Renal cortex interstitium (tissue), 11 donors: Measurements from ENCODE around the gene SDHAF2. TPM values are rescaled to one million over a fixed set of nuclear protein-coding genes. Genes with fewer than 3 reads are reported as not detected.
"Not testable (repeated sequence)": the region's sequence is repeated elsewhere in the genome, so short reads cannot be mapped to it uniquely, and the experiment has no call there.

ENCODE experiments used
- DNase-seq, 11 donors: peaks; one replicate each; pipeline ENCODE4 v3.0.0-alpha.2; 2013; ENCODE audit warnings: low read depth in 9 of 11, low spot score in 4 of 11; ENCODE audit errors: extremely low read depth in 1 of 11
- polyA plus RNA-seq, 3 donors: library from polyadenylated mRNA; unstranded; fragments of 120-200 nt; gene quantifications; one replicate each; pipeline ENCODE4 v1.2.1, GENCODE V29; 2013; ENCODE audit not compliant: insufficient read length in 3 of 3

Gene SDHAF2
- polyA plus RNA-seq, 3 donors, result 50.2 to 53.7 (median 50.4) TPM

DNA sequence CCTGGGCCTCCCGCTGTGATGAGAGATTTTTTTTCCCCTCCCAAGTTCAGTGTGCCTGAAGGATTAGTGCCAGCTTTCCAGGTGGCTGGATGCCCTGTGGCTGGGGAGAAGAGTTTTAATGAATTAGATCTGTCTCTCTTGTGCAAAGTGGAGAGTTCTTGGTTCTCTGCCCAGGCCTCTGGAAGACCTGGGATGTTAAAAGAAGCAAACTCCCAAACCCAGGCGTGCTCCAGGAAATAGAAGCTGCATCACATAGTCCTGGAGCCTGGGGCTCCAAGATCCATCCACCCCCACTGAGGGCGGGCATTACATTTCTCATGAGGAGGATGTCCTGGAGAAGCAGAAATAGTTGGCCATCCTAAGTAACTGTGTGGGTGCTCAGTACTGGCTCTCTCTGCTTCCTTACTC lies 30.6 kb downstream of the SDHAF2 start:
- no peak for DNase-seq

DNA sequence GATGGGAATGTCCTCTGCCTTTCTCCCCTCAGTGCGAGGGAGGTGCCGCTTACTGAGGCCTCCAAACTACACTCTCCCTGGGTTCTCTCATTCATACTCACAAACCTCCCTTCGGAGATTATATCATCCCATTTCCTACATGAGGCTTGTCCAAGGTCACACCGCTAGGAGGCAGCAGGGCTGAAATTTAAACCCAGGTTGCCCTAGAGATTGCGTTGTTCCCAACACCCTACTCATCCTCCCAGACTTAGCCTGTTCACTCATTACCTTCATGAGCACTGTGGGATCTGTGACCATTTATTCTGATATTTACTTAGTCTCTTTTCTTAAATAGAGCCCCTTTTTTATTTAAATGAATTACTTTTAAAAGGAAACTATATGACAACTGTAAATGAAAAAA lies 31.1 kb downstream of the SDHAF2 start:
- no peak for DNase-seq

DNA sequence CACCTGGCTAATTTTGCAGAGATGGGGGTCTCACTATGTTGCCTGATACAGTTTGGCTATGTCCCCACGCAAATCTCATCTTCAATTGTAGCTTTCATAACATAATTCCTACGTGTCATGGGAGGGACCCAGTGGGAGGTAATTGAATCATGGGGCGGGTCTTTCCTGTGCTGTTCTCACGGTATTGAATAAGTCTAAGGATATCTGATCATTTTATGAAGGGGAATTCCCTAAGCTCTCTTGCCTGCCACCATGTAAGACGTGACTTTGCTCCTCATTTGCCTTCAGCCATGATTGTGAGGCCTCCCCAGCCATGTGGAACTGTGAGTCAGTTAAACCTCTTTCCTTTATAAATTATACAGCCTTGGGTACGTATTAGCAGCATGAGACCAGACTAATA lies 37.7 kb downstream of the SDHAF2 start:
- DNase-seq, result not testable (repeated sequence)

- no peak for DNase-seq
These were observed 38.1 kb downstream of the SDHAF2 start for GRCh38 chr11:61468002-61468401.

GRCh38 chr11:61472282-61472681 lies 42.4 kb downstream of the SDHAF2 start:
- DNase-seq, result no peak

GRCh38 chr11:61472868-61473267 lies 42.9 kb downstream of the SDHAF2 start:
- no peak for DNase-seq

DNA sequence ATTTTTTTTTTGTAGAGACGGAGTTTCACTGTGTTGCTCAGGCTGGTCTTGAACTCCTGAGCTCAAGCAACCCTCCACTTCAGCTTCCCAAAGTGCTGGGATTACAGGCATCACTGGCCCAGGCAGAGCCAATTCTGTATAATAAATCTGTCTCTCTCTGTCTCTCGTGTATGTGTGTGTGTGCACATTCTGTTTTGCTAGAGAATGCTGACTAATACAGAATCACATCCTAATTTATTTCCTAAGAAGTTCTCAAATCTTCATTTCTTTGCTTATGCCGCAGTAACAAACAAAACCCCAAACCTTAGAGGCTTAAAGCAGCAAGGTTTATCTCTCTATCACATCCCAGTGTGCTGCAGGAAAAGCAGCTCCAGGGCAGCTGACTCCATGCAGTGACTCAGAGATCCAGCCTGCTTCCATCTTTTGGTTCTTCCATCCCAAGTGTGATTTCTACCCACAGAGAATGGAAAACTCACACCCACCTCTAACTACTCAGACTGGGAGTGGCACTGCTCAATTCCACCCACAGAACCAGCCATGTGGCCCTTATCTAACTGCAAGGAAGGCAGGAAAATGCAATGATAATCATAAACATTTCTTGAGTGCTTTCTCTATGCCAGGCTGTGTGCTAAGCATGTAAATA lies 43.6 kb downstream of the SDHAF2 start:
- no peak for DNase-seq

DNA sequence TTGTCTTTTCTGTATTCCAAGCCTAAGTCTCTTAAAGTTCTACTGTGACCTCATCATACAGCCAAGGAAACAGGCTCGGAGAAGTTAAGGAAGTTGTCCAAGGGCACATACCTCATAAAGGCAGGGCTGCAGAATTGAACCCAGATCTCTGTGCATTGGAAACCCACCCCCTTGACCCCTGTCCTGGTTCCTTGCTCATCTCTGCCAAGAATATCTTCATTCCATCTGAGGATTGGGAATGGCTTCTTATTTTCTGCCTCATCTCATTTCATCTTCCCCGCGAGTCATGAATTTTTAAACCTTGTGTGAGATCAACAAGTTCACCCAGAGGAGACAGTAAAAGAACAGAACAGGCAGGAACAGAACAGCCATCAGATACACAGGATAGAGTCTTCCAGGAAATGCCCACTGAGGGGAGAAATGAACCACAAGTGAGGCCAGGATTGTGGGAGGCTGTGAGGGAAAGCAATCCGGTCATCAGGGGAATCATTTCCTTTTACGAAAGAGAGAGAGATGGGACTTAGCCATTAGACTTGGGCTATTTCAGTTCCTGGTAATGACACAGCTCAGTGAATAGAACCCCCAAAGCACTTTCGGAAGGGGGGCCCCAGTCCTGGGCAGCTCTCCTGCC lies 44.2 kb downstream of the SDHAF2 start:
- DNase-seq, result no peak

- no peak for DNase-seq
These were observed 45.5 kb downstream of the SDHAF2 start for GRCh38 chr11:61475433-61475832.

DNA sequence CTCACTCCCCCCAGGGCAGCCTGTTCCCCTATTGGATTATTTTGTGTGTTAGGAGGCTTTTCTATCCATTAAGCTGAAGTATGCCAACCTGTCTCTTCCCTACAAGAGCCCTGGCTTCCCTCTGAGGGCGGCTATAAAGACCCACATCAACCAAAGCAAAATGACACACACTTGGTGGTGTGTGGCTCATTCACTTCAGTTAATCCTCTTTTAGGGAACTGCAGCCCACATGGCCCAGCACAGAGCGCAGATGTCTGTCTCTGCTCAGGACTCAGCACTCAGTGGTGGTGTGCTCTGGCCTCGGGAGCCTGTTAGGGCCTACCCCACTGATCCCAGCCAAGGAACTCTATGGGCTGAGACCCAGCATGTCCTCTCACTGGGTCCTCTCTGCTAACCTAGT lies 46.4 kb downstream of the SDHAF2 start:
- DNase-seq, result no peak

DNA sequence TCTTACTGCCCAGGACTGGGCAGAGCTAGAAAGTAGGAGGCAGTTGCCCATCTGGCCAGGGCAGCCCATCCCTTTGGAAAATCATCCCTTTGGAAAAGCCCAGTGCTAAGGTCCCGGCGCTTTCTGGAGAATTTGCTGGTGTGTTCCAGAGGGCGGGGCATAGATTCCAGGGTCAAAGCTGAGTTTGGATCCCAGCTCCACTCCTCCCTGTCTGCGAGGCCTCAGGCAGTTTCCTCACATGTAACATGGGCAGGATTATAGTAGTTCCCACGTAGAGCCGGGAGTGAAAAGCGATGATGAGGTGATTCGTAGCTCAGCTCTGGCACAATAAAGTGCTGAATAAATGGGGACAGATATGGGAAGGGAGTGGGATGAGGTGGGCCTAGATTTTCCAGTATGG lies 47.2 kb downstream of the SDHAF2 start:
- DNase-seq, result no peak

DNA sequence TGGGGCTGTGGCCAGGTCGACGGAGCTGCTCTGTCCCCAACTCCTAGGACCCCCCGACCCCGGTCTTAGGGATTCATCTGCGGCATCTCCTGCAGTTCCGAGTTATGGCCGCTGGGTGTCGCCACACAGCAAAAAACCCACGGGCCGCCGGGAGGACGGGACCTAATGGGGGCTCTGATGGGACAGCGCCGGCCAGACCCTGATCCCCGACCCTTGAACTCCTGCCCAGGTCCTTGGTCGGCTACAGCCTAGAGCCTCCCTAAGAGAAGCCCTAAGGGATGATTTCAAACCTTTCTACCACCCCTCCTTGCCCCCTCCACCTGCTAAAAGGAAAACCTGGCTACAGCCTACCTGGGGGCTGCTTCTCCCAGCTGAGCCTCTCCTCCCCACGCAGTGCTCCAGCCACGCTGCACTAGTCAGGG lies 47.8 kb downstream of the SDHAF2 start:
- DNase-seq, result no peak

DNA sequence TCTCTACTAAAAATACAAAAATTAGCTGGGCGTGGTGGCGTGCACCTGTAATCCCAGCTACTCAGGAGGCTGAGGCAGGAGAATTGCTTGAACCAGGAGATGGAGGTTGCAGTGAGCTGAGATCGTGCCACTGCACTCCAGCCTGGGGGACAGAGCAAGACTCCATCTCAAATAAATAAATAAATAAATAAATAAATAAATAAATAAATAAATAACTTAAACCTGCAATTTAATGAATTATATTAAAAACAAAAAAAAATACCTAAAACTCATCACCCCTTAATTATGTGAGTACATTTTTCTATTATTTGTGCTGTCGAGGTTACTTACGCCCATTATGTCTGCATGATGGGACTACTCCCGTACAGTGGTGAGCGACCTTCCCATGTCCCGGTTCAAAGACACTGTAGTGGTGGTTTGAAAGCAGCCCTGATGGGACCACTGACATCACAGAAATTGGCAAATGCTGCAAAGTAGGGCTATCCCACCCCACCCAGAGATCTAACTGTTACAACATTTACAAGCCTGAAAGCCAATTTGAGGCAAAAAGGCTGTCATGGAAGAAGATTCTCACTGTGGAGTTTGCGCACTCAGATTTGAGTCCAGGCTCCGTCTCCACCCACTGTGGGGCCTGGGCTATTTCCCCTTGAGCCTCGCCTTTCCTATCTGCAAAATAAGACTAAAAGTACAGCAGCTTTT lies 49.6 kb downstream of the SDHAF2 start:
- not testable (repeated sequence) for DNase-seq

- no peak for DNase-seq
These were observed 50.5 kb downstream of the SDHAF2 start for GRCh38 chr11:61480261-61480993.

DNA sequence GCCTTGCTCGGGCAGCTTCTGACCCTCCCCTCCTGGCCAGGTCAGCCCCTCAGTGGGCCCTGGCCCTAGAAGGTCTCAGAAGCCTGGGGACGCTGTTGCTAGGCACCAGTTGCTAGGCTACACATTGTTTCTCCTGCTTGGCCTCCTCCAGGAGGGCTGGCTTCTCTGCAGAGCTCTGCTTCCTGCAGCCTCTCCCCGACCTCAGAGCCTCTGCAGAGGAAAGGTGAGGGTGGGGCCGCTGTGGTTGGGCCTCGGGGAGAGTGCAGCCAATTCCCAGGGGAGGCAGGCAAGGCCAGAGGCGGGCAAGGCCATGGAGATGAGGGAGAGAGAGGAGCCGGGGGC lies 51.0 kb downstream of the SDHAF2 start:
- DNase-seq, result peak in 7 of 11 donors; percentile 52 to 76 (median 58)

- DNase-seq, result no peak
These were observed 51.9 kb downstream of the SDHAF2 start for GRCh38 chr11:61481806-61482205.

- DNase-seq, result no peak
These were observed 52.6 kb downstream of the SDHAF2 start for GRCh38 chr11:61482513-61482912.

DNA sequence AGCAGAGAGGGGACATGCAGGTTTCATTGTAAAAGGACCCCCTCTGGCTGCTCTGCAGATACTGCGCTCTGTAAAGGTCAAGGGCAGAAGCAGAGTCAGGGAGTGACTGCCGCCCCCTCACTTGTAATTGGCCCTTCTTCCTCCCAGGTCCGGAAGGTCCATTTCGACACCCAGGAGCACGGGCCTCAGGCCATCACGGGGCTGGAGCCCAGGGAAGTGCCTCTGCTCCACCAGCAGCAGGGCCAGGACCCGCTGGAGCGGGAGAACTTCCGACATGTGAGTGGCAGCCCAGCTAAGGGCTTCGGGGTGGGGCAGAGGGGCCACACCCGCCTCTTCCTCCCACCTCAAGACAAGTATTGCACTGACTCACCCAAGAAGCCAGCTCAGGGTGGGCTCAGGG lies 54.6 kb downstream of the SDHAF2 start:
- DNase-seq, result no peak

GRCh38 chr11:61485080-61485479 lies 55.2 kb downstream of the SDHAF2 start:
- no peak for DNase-seq
